ENCODE results near the gene USPL1.

- TF ChIP-seq CTCF (IDR thresholded peaks at IDR 0.05 in 4 of 5, conservative IDR thresholded peaks at IDR 0.05 in 1 of 5) (no peak), POLR2A (IDR thresholded peaks at IDR 0.05) (no peak)
These were observed 47.1 kb downstream of the USPL1 start for GRCh38 chr13:30664689-30665275.
